Panc1 (cell line): ENCODE data around the gene GOLGA2. TPM values are rescaled to one million over a fixed set of nuclear protein-coding genes. Genes with fewer than 3 reads are reported as not detected.
A peak's percentile ranks its signal among the peaks of the same experiment; 100 is the strongest.

Experiments
- ATAC-seq: fragments of 200-7000 bp; cut with Tn5 transposase; 2 replicates; pipeline ENCODE4 v1.9.1; 2020; ENCODE audit warnings: mild to moderate bottlenecking, moderate library complexity
- BruUV-seq: library from RNA; stranded (reverse); fragments of 400-500 nt; replicated peaks from 2 replicates; lab custom pipeline; 2021; lab: Mats Ljungman, UMichigan
- CTCF ChIA-PET: fragments of 300-600 bp; sonication (Branson Sonifier 250); formaldehyde crosslinking; loops from one replicate; lab custom pipeline; 2022; ENCODE audit warnings: antibody characterized with exemption; lab: Charles Lee
- POLR2A ChIA-PET: fragments of 300-600 bp; sonication (Branson Sonifier 250); formaldehyde crosslinking; loops from one replicate; lab custom pipeline; 2022; ENCODE audit warnings: antibody characterized with exemption; lab: Charles Lee
- DNase-seq: peaks from one replicate; pipeline ENCODE4 v3.0.0-alpha.2; 2010; ENCODE audit warnings: low read depth, low spot score
- H3K27ac ChIP-seq: 2 replicates; pipeline ENCODE4 v1.5.1; 2011; ENCODE audit warnings: mild to moderate bottlenecking, low read length, inconsistent platforms
- H3K27me3 ChIP-seq: fragments of 200-500 bp; sonication (Bioruptor generic); 2 replicates; pipeline ENCODE4 v1.6.0; 2014; ENCODE audit warnings: low read length, inconsistent platforms; ENCODE audit not compliant: control insufficient read depth, insufficient read depth
- H3K36me3 ChIP-seq: fragments of 200-500 bp; sonication (Bioruptor generic); 2 replicates; pipeline ENCODE4 v1.5.1; 2014; ENCODE audit warnings: inconsistent platforms, mild to moderate bottlenecking, low read length, moderate library complexity; ENCODE audit not compliant: control insufficient read depth, insufficient read depth
- H3K4me1 ChIP-seq: 2 replicates; pipeline ENCODE4 v1.5.1; 2011; ENCODE audit warnings: inconsistent platforms, mild to moderate bottlenecking, low read length, moderate library complexity; ENCODE audit not compliant: control insufficient read depth, insufficient read depth
- H3K4me3 ChIP-seq, 2 experiments: 2 replicates each; pipeline ENCODE4 v1.5.1; 2011 to 2012; ENCODE audit warnings: low read depth in 2 of 2, low read length in 2 of 2, mild to moderate bottlenecking in 2 of 2, inconsistent platforms in 1 of 2, moderate library complexity in 1 of 2
- H3K9me3 ChIP-seq: fragments of 200-500 bp; sonication (Bioruptor generic); 2 replicates; pipeline ENCODE4 v1.5.1; 2014; ENCODE audit warnings: low read depth, mild to moderate bottlenecking, inconsistent platforms, low read length, moderate library complexity; ENCODE audit not compliant: control insufficient read depth, insufficient read depth
- POLR2AphosphoS5 ChIP-seq: IDR thresholded peaks from 2 replicates; pipeline ENCODE4 v1.6.1; 2012; ENCODE audit warnings: mild to moderate bottlenecking, low read depth, low read length, moderate library complexity
- SIN3A ChIP-seq: IDR thresholded peaks from 2 replicates; pipeline ENCODE4 v1.6.1; 2012; ENCODE audit warnings: low read depth, mild to moderate bottlenecking, low read length, moderate library complexity, borderline replicate concordance; ENCODE audit not compliant: insufficient read depth
- TCF7L2 ChIP-seq: IDR thresholded peaks from 2 replicates; pipeline ENCODE4 v1.6.1; 2011; ENCODE audit warnings: mild to moderate bottlenecking, low read depth, low read length, inconsistent platforms
- in situ Hi-C: cut with HindIII; loops from 2 replicates; pipeline ENCODE4 v1.10.0; 2016; ENCODE audit warnings: low sequenced_read_pairs, low pct_unique_long_range_greater_than_20kb
- intact Hi-C: fragments of 100-400 bp; cut with micrococcal nuclease; formaldehyde crosslinking; loops from one replicate; pipeline ENCODE4 v1.10.0; 2022; ENCODE audit not compliant: unreplicated experiment
- total RNA-seq: library from RNA; stranded (reverse); gene quantifications from one replicate; pipeline ENCODE4 v1.2.1, GENCODE V29; 2021; ENCODE audit not compliant: unreplicated experiment
- TF ChIP-seq, protein P1 (sequence below): fragments of 450-650 bp; IDR thresholded peaks from 2 replicates; pipeline ENCODE4 v1.5.1; 2017; ENCODE audit warnings: mild to moderate bottlenecking
- TF ChIP-seq, protein P2 (sequence below), 2 experiments: IDR thresholded peaks; 2 replicates each; pipeline ENCODE4 v1.6.1; 2011 to 2012; ENCODE audit warnings: low read depth in 2 of 2, control low read depth in 1 of 2, low read length in 1 of 2, mild to moderate bottlenecking in 1 of 2, moderate library complexity in 1 of 2; ENCODE audit not compliant: insufficient read depth in 1 of 2

GOLGA2 gene
- total RNA-seq, 1 experiment from 2014 or later, result 69.6 TPM

DNA sequence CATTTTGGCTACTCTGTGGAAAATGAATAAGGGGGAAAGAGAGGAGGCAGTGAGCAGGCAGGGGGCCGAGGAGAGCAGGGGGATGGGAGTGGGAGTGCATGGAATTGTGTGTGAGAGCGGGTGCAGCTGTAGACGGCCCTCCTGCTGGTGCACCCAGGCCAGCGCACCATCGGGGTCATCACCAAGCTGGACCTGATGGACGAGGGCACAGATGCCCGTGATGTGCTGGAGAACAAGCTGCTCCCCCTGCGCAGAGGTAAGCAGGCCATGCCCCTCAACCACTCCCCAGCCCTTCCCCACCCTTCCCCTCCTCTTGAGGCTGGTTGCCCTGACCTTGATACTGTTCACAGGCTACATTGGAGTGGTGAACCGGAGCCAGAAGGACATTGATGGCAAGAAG lies 56.0 kb downstream of the GOLGA2 start:
- no peaks in the 10 kb centered on the region for H3K36me3 ChIP-seq
- no TSS peak for BruUV-seq
- CTCF ChIA-PET, result no interaction called here
- POLR2A ChIA-PET, result no interaction called here
- H3K9me3 ChIP-seq, result no peaks in the 10 kb centered on the region
- H3K4me1 ChIP-seq, result no peaks in the 10 kb centered on the region; the same call in 1 of the 2 replicates
- DNase-seq, result no peak
- intact Hi-C loops (no loop called here), in situ Hi-C loops (no loop called here)
- H3K27me3 ChIP-seq, result no peaks in the 10 kb centered on the region
- H3K4me3 ChIP-seq, result no peak overlapping the region
- ATAC-seq, result no peak
- TF ChIP-seq, protein P1, sequence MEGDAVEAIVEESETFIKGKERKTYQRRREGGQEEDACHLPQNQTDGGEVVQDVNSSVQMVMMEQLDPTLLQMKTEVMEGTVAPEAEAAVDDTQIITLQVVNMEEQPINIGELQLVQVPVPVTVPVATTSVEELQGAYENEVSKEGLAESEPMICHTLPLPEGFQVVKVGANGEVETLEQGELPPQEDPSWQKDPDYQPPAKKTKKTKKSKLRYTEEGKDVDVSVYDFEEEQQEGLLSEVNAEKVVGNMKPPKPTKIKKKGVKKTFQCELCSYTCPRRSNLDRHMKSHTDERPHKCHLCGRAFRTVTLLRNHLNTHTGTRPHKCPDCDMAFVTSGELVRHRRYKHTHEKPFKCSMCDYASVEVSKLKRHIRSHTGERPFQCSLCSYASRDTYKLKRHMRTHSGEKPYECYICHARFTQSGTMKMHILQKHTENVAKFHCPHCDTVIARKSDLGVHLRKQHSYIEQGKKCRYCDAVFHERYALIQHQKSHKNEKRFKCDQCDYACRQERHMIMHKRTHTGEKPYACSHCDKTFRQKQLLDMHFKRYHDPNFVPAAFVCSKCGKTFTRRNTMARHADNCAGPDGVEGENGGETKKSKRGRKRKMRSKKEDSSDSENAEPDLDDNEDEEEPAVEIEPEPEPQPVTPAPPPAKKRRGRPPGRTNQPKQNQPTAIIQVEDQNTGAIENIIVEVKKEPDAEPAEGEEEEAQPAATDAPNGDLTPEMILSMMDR, result no peak
- TF ChIP-seq SIN3A (no peak), TCF7L2 (no peak), POLR2AphosphoS5 (no peak)
- TF ChIP-seq, protein P2, sequence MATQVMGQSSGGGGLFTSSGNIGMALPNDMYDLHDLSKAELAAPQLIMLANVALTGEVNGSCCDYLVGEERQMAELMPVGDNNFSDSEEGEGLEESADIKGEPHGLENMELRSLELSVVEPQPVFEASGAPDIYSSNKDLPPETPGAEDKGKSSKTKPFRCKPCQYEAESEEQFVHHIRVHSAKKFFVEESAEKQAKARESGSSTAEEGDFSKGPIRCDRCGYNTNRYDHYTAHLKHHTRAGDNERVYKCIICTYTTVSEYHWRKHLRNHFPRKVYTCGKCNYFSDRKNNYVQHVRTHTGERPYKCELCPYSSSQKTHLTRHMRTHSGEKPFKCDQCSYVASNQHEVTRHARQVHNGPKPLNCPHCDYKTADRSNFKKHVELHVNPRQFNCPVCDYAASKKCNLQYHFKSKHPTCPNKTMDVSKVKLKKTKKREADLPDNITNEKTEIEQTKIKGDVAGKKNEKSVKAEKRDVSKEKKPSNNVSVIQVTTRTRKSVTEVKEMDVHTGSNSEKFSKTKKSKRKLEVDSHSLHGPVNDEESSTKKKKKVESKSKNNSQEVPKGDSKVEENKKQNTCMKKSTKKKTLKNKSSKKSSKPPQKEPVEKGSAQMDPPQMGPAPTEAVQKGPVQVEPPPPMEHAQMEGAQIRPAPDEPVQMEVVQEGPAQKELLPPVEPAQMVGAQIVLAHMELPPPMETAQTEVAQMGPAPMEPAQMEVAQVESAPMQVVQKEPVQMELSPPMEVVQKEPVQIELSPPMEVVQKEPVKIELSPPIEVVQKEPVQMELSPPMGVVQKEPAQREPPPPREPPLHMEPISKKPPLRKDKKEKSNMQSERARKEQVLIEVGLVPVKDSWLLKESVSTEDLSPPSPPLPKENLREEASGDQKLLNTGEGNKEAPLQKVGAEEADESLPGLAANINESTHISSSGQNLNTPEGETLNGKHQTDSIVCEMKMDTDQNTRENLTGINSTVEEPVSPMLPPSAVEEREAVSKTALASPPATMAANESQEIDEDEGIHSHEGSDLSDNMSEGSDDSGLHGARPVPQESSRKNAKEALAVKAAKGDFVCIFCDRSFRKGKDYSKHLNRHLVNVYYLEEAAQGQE (IDR thresholded peaks at IDR 0.05; ENCODE audit: insufficient read depth in 1 of 2, low read depth in 2 of 2, low read length in 1 of 2), result no peak
- no peak overlapping the region for H3K27ac ChIP-seq

DNA sequence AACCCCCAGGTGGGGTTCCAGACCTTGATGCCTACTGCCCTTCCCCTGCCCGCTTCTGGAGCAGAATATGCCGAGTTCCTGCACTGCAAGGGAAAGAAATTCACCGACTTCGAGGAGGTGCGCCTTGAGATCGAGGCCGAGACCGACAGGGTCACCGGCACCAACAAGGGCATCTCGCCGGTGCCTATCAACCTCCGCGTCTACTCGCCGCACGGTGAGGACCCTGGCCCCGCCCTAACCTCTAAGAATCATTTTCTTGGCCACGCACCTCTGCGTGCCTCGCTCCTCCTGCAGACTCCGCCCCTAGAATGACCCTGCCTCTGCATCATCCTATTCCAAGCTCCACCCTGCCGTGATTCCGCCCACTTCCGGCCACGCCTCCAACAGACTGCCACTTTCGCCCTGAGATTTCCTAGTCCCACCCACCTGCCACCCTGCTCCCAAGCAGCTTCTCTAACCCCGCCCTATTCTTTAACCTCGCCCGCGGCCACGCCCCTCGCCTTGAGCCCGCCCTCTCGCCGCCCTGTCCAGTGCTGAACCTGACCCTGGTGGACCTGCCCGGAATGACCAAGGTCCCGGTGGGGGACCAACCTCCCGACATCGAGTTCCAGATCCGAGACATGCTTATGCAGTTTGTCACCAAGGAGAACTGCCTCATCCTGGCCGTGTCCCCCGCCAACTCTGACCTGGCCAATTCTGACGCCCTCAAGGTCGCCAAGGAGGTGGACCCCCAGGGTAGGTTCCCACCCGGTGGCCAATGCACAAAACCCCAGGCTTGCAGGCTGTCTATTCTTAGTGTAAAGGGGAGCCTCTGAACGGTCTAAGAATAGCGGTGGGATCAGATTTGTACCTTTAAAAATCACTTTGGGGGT lies 57.1 kb downstream of the GOLGA2 start:
- peak; percentile 59 for DNase-seq
- Histone ChIP-seq H3K4me1 (no peaks in the 10 kb centered on the region; the same call in 1 of the 2 replicates), H3K4me3 (peak overlapping the region; percentile 27 to 48), H3K9me3 (no peaks in the 10 kb centered on the region), H3K27me3 (no peaks in the 10 kb centered on the region), H3K27ac (no peak overlapping the region), H3K36me3 (no peaks in the 10 kb centered on the region)
- intact Hi-C loops (no loop called here), in situ Hi-C loops (no loop called here)
- BruUV-seq, result no TSS peak
- TF ChIP-seq TCF7L2, result no peak
- TF ChIP-seq, protein P2 (IDR thresholded peaks at IDR 0.05; ENCODE audit: insufficient read depth in 1 of 2, low read depth in 2 of 2, low read length in 1 of 2), result peak; percentile 84 to 89
- no peak for TF ChIP-seq POLR2AphosphoS5
- ATAC-seq, result peak; percentile 90
- ChIA-PET POLR2A (no interaction called here), CTCF (no interaction called here)
